ENCODE results near the gene NCAM2.

DNA sequence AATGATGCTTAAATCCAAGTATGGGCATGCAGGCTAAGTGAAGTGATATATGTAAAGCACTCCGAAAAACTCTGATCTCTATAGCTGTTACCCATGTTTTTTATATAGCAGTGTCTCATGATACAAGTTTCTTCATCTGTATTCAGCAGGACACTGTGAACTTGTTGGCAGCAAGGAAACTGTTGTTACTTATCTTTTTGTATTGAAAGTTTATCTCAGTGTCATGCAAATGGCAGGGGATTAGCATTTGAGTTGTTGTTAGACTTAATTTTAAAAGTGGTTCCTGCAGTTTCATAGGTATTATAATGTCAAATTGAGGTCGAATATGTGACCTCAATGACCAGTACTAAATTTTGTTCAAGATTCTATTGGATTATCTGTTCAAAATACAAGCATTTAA is 47.9 kb downstream of the NCAM2 start:
- TF ChIP-seq POLR2A (IDR thresholded peaks at IDR 0.05) (no peak), CTCF (IDR thresholded peaks at IDR 0.05) (no peak)

Data from esophagus squamous epithelium (tissue), 4 donors.